ENCODE data around the gene EFTUD2. TPM values are rescaled to one million over a fixed set of nuclear protein-coding genes. Genes with fewer than 3 reads are reported as not detected.

EFTUD2 gene
- total and polyA plus RNA-seq, 4 donors = 19.8 to 84.3 (median 33.3) TPM

GRCh38 chr17:44863061-44863918, 36.0 kb downstream of the EFTUD2 start:
- Histone ChIP-seq H3K27me3 (ENCODE audit: control insufficient read depth in 4 of 4, insufficient read depth in 4 of 4, low read length in 3 of 4) (no peaks in the 10 kb centered on the region), H3K36me3 (ENCODE audit: control insufficient read depth in 4 of 4, insufficient read depth in 3 of 4, low read depth in 1 of 4, low read length in 3 of 4) (peaks cover 17 to 74% (median 50%) of the 10 kb centered on the region in 4 donors), H3K27ac (ENCODE audit: low read depth in 1 of 2, low read length in 2 of 2) (no peak overlapping the region), H3K4me1 (ENCODE audit: control insufficient read depth in 4 of 4, insufficient read depth in 4 of 4, low read length in 3 of 4) (peaks cover 0 to 8% (median 5%) of the 10 kb centered on the region in 4 donors), H3K4me3 (ENCODE audit: low read depth in 1 of 3, low read length in 3 of 3) (no peak overlapping the region), H3K9ac (ENCODE audit: low read depth in 1 of 2, low read length in 2 of 2) (no peak overlapping the region), H3K9me3 (ENCODE audit: control insufficient read depth in 4 of 4, low read length in 3 of 4) (no peaks in the 10 kb centered on the region)
- TF ChIP-seq YY1 (IDR thresholded peaks at IDR 0.05) = no peak
- no peak for TF ChIP-seq CTCF (IDR thresholded peaks at IDR 0.05; ENCODE audit: low read depth, low read length, missing input control)
- no peak for TF ChIP-seq HNF4A (conservative IDR thresholded peaks at IDR 0.05)
- TF ChIP-seq HNF4G (IDR thresholded peaks at IDR 0.05) = no peak
- TF ChIP-seq FOXA1 (IDR thresholded peaks at IDR 0.05) = no peak
- TF ChIP-seq ATF3 (IDR thresholded peaks at IDR 0.05) = no peak
- no peak for TF ChIP-seq ZBTB33 (IDR thresholded peaks at IDR 0.05)
- no peak for TF ChIP-seq REST (IDR thresholded peaks at IDR 0.05)
- no peak for TF ChIP-seq RXRA (IDR thresholded peaks at IDR 0.05)
- TF ChIP-seq MAX (IDR thresholded peaks at IDR 0.05) = no peak
- no peak for TF ChIP-seq SP1 (IDR thresholded peaks at IDR 0.05)
- TF ChIP-seq NR2F2 (IDR thresholded peaks at IDR 0.05) = no peak
- no peak for TF ChIP-seq JUND (IDR thresholded peaks at IDR 0.05)
- TF ChIP-seq FOXA2 (IDR thresholded peaks at IDR 0.05) = no peak
- TF ChIP-seq EGR1 (IDR thresholded peaks at IDR 0.05; ENCODE audit: low read depth in 2 of 2) = no peak
- TF ChIP-seq RAD21 (IDR thresholded peaks at IDR 0.05) = no peak
- no peak for TF ChIP-seq TAF1 (conservative IDR thresholded peaks at IDR 0.05)
- no peak for TF ChIP-seq GABPA (IDR thresholded peaks at IDR 0.05 in 1 of 2, conservative IDR thresholded peaks at IDR 0.05 in 1 of 2)
- no peak for DNase-seq (ENCODE audit: low spot score)
- 85% methylated on average over 12 of the region's 12 CpGs for WGBS

Data from liver (tissue), 9 donors.